SK-N-SH treated with all-trans-retinoic acid at 6 μM for 48 hours (cell line): ENCODE data around the gene SPEN.

ENCODE experiments used
- ATAC-seq: fragments of 200-7000 bp; cut with Tn5 transposase; 3 replicates; pipeline ENCODE4 v1.9.1; 2020; ENCODE audit warnings: mild to moderate bottlenecking, moderate library complexity
- ARNTL ChIP-seq: fragments of 450-650 bp; formaldehyde crosslinking; IDR thresholded peaks from 2 replicates; pipeline ENCODE4 v1.5.0; 2020; ENCODE audit warnings: low read depth, mild to moderate bottlenecking, moderate library complexity, borderline replicate concordance
- BACH2 ChIP-seq: fragments of 250-450 bp; sonication (Bioruptor Pico); IDR thresholded peaks from 2 replicates; pipeline ENCODE4 v1.9.0; 2021; ENCODE audit warnings: mild to moderate bottlenecking, borderline replicate concordance
- CREB5 ChIP-seq: fragments of 250-450 bp; sonication (Bioruptor Pico); IDR thresholded peaks from 2 replicates; pipeline ENCODE4 v1.5.1; 2020; ENCODE audit warnings: low read depth, mild to moderate bottlenecking, moderate library complexity
- CSDC2 ChIP-seq: fragments of 250-450 bp; sonication (Bioruptor Pico); IDR thresholded peaks from 2 replicates; pipeline ENCODE4 v1.5.0; 2020; ENCODE audit warnings: mild to moderate bottlenecking, moderate library complexity
- ESRRG ChIP-seq: fragments of 250-450 bp; sonication (Bioruptor Pico); IDR thresholded peaks from 2 replicates; pipeline ENCODE4 v1.6.1; 2021; ENCODE audit warnings: mild to moderate bottlenecking
- GLIS3 ChIP-seq: fragments of 250-450 bp; sonication (Bioruptor Pico); IDR thresholded peaks from 2 replicates; pipeline ENCODE4 v1.5.0; 2020; ENCODE audit warnings: mild to moderate bottlenecking, moderate library complexity
- ISL1 ChIP-seq: fragments of 250-450 bp; sonication (Bioruptor Pico); IDR thresholded peaks from 2 replicates; pipeline ENCODE4 v2.1.2; 2022; ENCODE audit warnings: mild to moderate bottlenecking, moderate library complexity
- OSR1 ChIP-seq: fragments of 250-450 bp; sonication (Bioruptor Pico); IDR thresholded peaks from 2 replicates; pipeline ENCODE4 v1.8.0; 2022; ENCODE audit warnings: moderate library complexity, mild to moderate bottlenecking, inconsistent platforms
- PATZ1 ChIP-seq: fragments of 250-450 bp; sonication (Bioruptor Pico); IDR thresholded peaks from 2 replicates; pipeline ENCODE4 v1.8.0; 2020; ENCODE audit warnings: mild to moderate bottlenecking, moderate library complexity, borderline replicate concordance
- POU6F1 ChIP-seq: fragments of 250-450 bp; sonication (Bioruptor Pico); IDR thresholded peaks from 2 replicates; pipeline ENCODE4 v1.8.0; 2021; ENCODE audit warnings: low read depth, mild to moderate bottlenecking, moderate library complexity, borderline replicate concordance
- RARB ChIP-seq: fragments of 250-450 bp; sonication (Bioruptor Pico); IDR thresholded peaks from 2 replicates; pipeline ENCODE4 v1.8.0; 2021; ENCODE audit warnings: mild to moderate bottlenecking, moderate library complexity
- SNAI2 ChIP-seq: fragments of 250-450 bp; sonication (Bioruptor Pico); IDR thresholded peaks from 2 replicates; pipeline ENCODE4 v1.5.0; 2020; ENCODE audit warnings: mild to moderate bottlenecking, moderate library complexity
- TCF4 ChIP-seq: fragments of 250-450 bp; sonication (Bioruptor Pico); IDR thresholded peaks from 2 replicates; pipeline ENCODE4 v1.8.0; 2021; ENCODE audit warnings: mild to moderate bottlenecking, moderate library complexity, borderline replicate concordance
- TOX ChIP-seq: fragments of 250-450 bp; sonication (Bioruptor Pico); IDR thresholded peaks from 2 replicates; pipeline ENCODE4 v1.8.0; 2021; ENCODE audit warnings: mild to moderate bottlenecking, moderate library complexity, borderline replicate concordance
- ZC3H10 ChIP-seq: fragments of 250-450 bp; sonication (Bioruptor Pico); IDR thresholded peaks from 2 replicates; pipeline ENCODE4 v1.5.1; 2021; ENCODE audit warnings: mild to moderate bottlenecking, moderate library complexity
- ZFP3 ChIP-seq: fragments of 250-450 bp; sonication (Bioruptor Pico); IDR thresholded peaks from 2 replicates; pipeline ENCODE4 v1.5.0; 2020; ENCODE audit warnings: mild to moderate bottlenecking, moderate library complexity
- ZFP30 ChIP-seq: fragments of 450-650 bp; formaldehyde crosslinking; IDR thresholded peaks from 2 replicates; pipeline ENCODE4 v1.5.0; 2022; ENCODE audit warnings: mild to moderate bottlenecking, moderate library complexity
- ZNF565 ChIP-seq: fragments of 450-650 bp; formaldehyde crosslinking; conservative IDR thresholded peaks from 2 replicates; pipeline ENCODE4 v1.5.0; 2020; ENCODE audit warnings: low read depth, mild to moderate bottlenecking, moderate library complexity
- ZNF70 ChIP-seq: fragments of 450-650 bp; formaldehyde crosslinking; IDR thresholded peaks from 2 replicates; pipeline ENCODE4 v1.5.0; 2020; ENCODE audit warnings: mild to moderate bottlenecking, moderate library complexity
- ZNF8 ChIP-seq: fragments of 450-650 bp; formaldehyde crosslinking; IDR thresholded peaks from 2 replicates; pipeline ENCODE4 v1.5.0; 2020; ENCODE audit warnings: mild to moderate bottlenecking, moderate library complexity
- TF ChIP-seq, protein P1 (sequence below): fragments of 250-450 bp; sonication (Bioruptor Pico); IDR thresholded peaks from 2 replicates; pipeline ENCODE4 v1.5.0; 2020; ENCODE audit warnings: mild to moderate bottlenecking, moderate library complexity

SPEN gene

GRCh38 chr1:15883326-15883725, 35.8 kb downstream of the SPEN start (continued):
- TF ChIP-seq GLIS3 (CRISPR knock-in tag) (no peak), OSR1 (no peak), CSDC2 (CRISPR knock-in tag) (no peak)

DNA sequence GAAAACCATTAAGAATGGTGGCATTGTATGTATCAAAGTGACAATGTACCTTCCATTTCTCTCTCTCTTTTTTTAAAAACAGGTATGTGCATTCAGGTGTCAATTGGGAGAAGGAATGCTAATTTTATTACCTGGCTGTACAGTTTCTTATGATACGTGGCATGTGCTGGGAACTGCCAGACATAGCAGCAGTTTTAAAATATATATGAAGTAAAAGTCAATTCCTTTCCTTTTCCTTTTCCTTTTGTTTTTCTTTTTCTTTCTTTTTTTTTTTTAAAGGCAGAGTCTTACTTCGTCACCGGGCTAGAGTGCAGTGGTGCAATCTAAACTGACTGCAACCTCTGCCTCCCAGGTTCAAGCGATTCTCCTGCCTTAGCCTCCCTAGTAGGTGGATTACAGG, 37.0 kb downstream of the SPEN start:
- ATAC-seq = no peak
- no peak for TF ChIP-seq POU6F1 (CRISPR knock-in tag)
- no peak for TF ChIP-seq GLIS3 (CRISPR knock-in tag)
- no peak for TF ChIP-seq ISL1 (CRISPR knock-in tag)
- no peak for TF ChIP-seq ZNF8 (CRISPR knock-in tag)
- TF ChIP-seq ZNF70 = no peak
- no peak for TF ChIP-seq ZC3H10 (CRISPR knock-in tag)
- TF ChIP-seq CREB5 = no peak
- TF ChIP-seq RARB (CRISPR knock-in tag) = no peak

DNA sequence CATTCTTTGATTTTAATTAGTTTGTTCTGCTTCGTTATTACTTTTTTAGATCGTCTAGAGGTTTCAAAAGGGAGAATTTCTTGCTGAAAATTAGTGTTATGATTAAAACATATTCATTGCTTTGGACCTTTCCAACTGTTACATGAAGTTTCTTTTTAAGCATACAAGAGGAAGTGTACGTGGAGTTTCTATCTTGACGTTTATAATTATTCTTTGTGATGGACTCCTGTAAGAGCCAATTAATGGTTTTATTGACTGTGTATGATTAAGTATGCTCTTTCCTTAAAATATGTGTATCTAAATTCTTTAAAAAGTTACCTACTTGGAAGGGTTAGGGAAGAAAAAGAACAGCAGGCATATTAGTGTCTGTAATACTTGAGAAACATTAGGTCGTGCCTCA, 37.8 kb downstream of the SPEN start:
- ATAC-seq = no peak
- TF ChIP-seq ZNF565 (CRISPR knock-in tag) = no peak
- TF ChIP-seq ZFP3 (CRISPR knock-in tag) = no peak
- TF ChIP-seq RARB (CRISPR knock-in tag) = no peak
- TF ChIP-seq ZFP30 (CRISPR knock-in tag) = no peak
- TF ChIP-seq BACH2 (CRISPR knock-in tag) = no peak
- TF ChIP-seq, protein P1, sequence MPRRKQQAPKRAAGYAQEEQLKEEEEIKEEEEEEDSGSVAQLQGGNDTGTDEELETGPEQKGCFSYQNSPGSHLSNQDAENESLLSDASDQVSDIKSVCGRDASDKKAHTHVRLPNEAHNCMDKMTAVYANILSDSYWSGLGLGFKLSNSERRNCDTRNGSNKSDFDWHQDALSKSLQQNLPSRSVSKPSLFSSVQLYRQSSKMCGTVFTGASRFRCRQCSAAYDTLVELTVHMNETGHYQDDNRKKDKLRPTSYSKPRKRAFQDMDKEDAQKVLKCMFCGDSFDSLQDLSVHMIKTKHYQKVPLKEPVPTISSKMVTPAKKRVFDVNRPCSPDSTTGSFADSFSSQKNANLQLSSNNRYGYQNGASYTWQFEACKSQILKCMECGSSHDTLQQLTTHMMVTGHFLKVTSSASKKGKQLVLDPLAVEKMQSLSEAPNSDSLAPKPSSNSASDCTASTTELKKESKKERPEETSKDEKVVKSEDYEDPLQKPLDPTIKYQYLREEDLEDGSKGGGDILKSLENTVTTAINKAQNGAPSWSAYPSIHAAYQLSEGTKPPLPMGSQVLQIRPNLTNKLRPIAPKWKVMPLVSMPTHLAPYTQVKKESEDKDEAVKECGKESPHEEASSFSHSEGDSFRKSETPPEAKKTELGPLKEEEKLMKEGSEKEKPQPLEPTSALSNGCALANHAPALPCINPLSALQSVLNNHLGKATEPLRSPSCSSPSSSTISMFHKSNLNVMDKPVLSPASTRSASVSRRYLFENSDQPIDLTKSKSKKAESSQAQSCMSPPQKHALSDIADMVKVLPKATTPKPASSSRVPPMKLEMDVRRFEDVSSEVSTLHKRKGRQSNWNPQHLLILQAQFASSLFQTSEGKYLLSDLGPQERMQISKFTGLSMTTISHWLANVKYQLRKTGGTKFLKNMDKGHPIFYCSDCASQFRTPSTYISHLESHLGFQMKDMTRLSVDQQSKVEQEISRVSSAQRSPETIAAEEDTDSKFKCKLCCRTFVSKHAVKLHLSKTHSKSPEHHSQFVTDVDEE = no peak
- TF ChIP-seq ISL1 (CRISPR knock-in tag) = no peak
- no peak for TF ChIP-seq TOX (CRISPR knock-in tag)
- no peak for TF ChIP-seq TCF4 (CRISPR knock-in tag)
- TF ChIP-seq CREB5 = no peak
- no peak for TF ChIP-seq PATZ1 (CRISPR knock-in tag)
- TF ChIP-seq ZNF8 (CRISPR knock-in tag) = no peak
- no peak for TF ChIP-seq ZC3H10 (CRISPR knock-in tag)
- TF ChIP-seq SNAI2 (CRISPR knock-in tag) = no peak
- TF ChIP-seq CSDC2 (CRISPR knock-in tag) = no peak
- no peak for TF ChIP-seq ESRRG (CRISPR knock-in tag)
- no peak for TF ChIP-seq ZNF70
- no peak for TF ChIP-seq POU6F1 (CRISPR knock-in tag)
- TF ChIP-seq ARNTL (CRISPR knock-in tag) = no peak
